ENCODE results near the gene PTBP2.

Gene PTBP2

GRCh38 chr1:96804648-96805047 is 83.1 kb downstream of the PTBP2 start:
- in situ Hi-C loops (cut with MboI; ENCODE audit: low pct_unique_long_range_greater_than_20kb, low sequenced_read_pairs) = no loop called here
- DNase-seq = no peak

GRCh38 chr1:96808191-96808590 is 86.6 kb downstream of the PTBP2 start:
- DNase-seq = peak; percentile 49
- in situ Hi-C loops (cut with MboI; ENCODE audit: low pct_unique_long_range_greater_than_20kb, low sequenced_read_pairs) = no loop called here

GRCh38 chr1:96815914-96816313 is 94.3 kb downstream of the PTBP2 start:
- DNase-seq = no peak
- in situ Hi-C loops (cut with MboI; ENCODE audit: low pct_unique_long_range_greater_than_20kb, low sequenced_read_pairs) = no loop called here

GRCh38 chr1:96820107-96820506 is 98.5 kb downstream of the PTBP2 start:
- in situ Hi-C loops (cut with MboI; ENCODE audit: low pct_unique_long_range_greater_than_20kb, low sequenced_read_pairs) = no loop called here
- DNase-seq = no peak

GRCh38 chr1:96820671-96821070 is 99.1 kb downstream of the PTBP2 start:
- no peak for DNase-seq
- in situ Hi-C loops (cut with MboI; ENCODE audit: low pct_unique_long_range_greater_than_20kb, low sequenced_read_pairs) = no loop called here

GRCh38 chr1:96825231-96825630 is 103.6 kb downstream of the PTBP2 start:
- DNase-seq = no peak
- in situ Hi-C loops (cut with MboI; ENCODE audit: low pct_unique_long_range_greater_than_20kb, low sequenced_read_pairs) = no loop called here

- no peak for DNase-seq
- in situ Hi-C loops (cut with MboI; ENCODE audit: low pct_unique_long_range_greater_than_20kb, low sequenced_read_pairs) = no loop called here
Observed at GRCh38 chr1:96825950-96826576, 104.5 kb downstream of the PTBP2 start.

GRCh38 chr1:96833376-96833775 is 111.8 kb downstream of the PTBP2 start:
- in situ Hi-C loops (cut with MboI; ENCODE audit: low pct_unique_long_range_greater_than_20kb, low sequenced_read_pairs) = no loop called here
- no peak for DNase-seq

- in situ Hi-C loops (cut with MboI; ENCODE audit: low pct_unique_long_range_greater_than_20kb, low sequenced_read_pairs) = no loop called here
- no peak for DNase-seq
Observed at GRCh38 chr1:96834986-96835385, 113.4 kb downstream of the PTBP2 start.

GRCh38 chr1:96837057-96837780 is 115.6 kb downstream of the PTBP2 start:
- no peak for DNase-seq
- in situ Hi-C loops (cut with MboI; ENCODE audit: low pct_unique_long_range_greater_than_20kb, low sequenced_read_pairs) = no loop called here

- DNase-seq = no peak
- in situ Hi-C loops (cut with MboI; ENCODE audit: low pct_unique_long_range_greater_than_20kb, low sequenced_read_pairs) = no loop called here
Observed at GRCh38 chr1:96837781-96838216, 116.2 kb downstream of the PTBP2 start.

- no peak for DNase-seq
- in situ Hi-C loops (cut with MboI; ENCODE audit: low pct_unique_long_range_greater_than_20kb, low sequenced_read_pairs) = no loop called here
Observed at GRCh38 chr1:96840396-96840795, 118.8 kb downstream of the PTBP2 start.

GRCh38 chr1:96842215-96842614 is 120.6 kb downstream of the PTBP2 start:
- DNase-seq = peak; percentile 19
- in situ Hi-C loops (cut with MboI; ENCODE audit: low pct_unique_long_range_greater_than_20kb, low sequenced_read_pairs) = no loop called here

- in situ Hi-C loops (cut with MboI; ENCODE audit: low pct_unique_long_range_greater_than_20kb, low sequenced_read_pairs) = no loop called here
- DNase-seq = no peak
Observed at GRCh38 chr1:96843196-96843595, 121.6 kb downstream of the PTBP2 start.

GRCh38 chr1:96843601-96844000 is 122.0 kb downstream of the PTBP2 start:
- in situ Hi-C loops (cut with MboI; ENCODE audit: low pct_unique_long_range_greater_than_20kb, low sequenced_read_pairs) = no loop called here

GRCh38 chr1:96845464-96845863 is 123.9 kb downstream of the PTBP2 start:
- DNase-seq = peak; percentile 68
- in situ Hi-C loops (cut with MboI; ENCODE audit: low pct_unique_long_range_greater_than_20kb, low sequenced_read_pairs) = no loop called here

More at GRCh38 chr1:96843601-96844000, 122.0 kb downstream of the PTBP2 start:
- no peak for DNase-seq

- in situ Hi-C loops (cut with MboI; ENCODE audit: low pct_unique_long_range_greater_than_20kb, low sequenced_read_pairs) = no loop called here
Observed at GRCh38 chr1:96861836-96862235, 140.3 kb downstream of the PTBP2 start.

GRCh38 chr1:96863449-96863848 is 141.9 kb downstream of the PTBP2 start:
- no peak for DNase-seq
- in situ Hi-C loops (cut with MboI; ENCODE audit: low pct_unique_long_range_greater_than_20kb, low sequenced_read_pairs) = no loop called here

More at GRCh38 chr1:96861836-96862235, 140.3 kb downstream of the PTBP2 start:
- DNase-seq = no peak

Data from KBM-7 (cell line).